Mesendoderm (in vitro differentiated cells): ENCODE data around the gene CGA. TPM values are rescaled to one million over a fixed set of nuclear protein-coding genes. Genes with fewer than 3 reads are reported as not detected.
"Not testable (repeated sequence)": the region's sequence is repeated elsewhere in the genome, so short reads cannot be mapped to it uniquely, and the experiment has no call there.

Source experiments
- DNase-seq: peaks from one replicate; pipeline ENCODE4 v3.0.0; 2013
- H2AK5ac ChIP-seq: 2 replicates; pipeline ENCODE4 v1.6.1; 2013; ENCODE audit warnings: low read length, inconsistent platforms
- H2BK120ac ChIP-seq: 2 replicates; pipeline ENCODE4 v1.6.1; 2013; ENCODE audit warnings: low read depth, mild to moderate bottlenecking, low read length, moderate library complexity, mixed read lengths
- H2BK15ac ChIP-seq: replicated peaks from 2 replicates; pipeline ENCODE4 v1.6.1; 2013; ENCODE audit warnings: low read depth, mild to moderate bottlenecking, moderate library complexity
- H2BK5ac ChIP-seq: 2 replicates; pipeline ENCODE4 v1.6.1; 2013; ENCODE audit warnings: low read length, inconsistent platforms
- H3K18ac ChIP-seq: 2 replicates; pipeline ENCODE4 v1.6.1; 2013; ENCODE audit warnings: mild to moderate bottlenecking, low read length, mixed read lengths
- H3K23ac ChIP-seq: one replicate; pipeline ENCODE4 v1.6.1; 2013; ENCODE audit warnings: low read length
- H3K27ac ChIP-seq: 2 replicates; pipeline ENCODE4 v1.5.1; 2013; ENCODE audit warnings: low read depth, mild to moderate bottlenecking, inconsistent platforms, low read length, moderate library complexity
- H3K27me3 ChIP-seq: 2 replicates; pipeline ENCODE4 v1.6.1; 2013; ENCODE audit warnings: low read length, control low read depth, mild to moderate bottlenecking, inconsistent platforms; ENCODE audit not compliant: insufficient read depth, poor library complexity
- H3K36me3 ChIP-seq: 2 replicates; pipeline ENCODE4 v1.6.1; 2013; ENCODE audit warnings: low read length, inconsistent platforms; ENCODE audit not compliant: control insufficient read depth, insufficient read depth
- H3K4ac ChIP-seq: one replicate; pipeline ENCODE4 v1.6.1; 2013; ENCODE audit warnings: low read depth, mild to moderate bottlenecking, low read length, moderate library complexity
- H3K4me1 ChIP-seq: 2 replicates; pipeline ENCODE4 v1.6.1; 2013; ENCODE audit warnings: low read depth, low read length, inconsistent platforms; ENCODE audit not compliant: control insufficient read depth
- H3K4me2 ChIP-seq: 2 replicates; pipeline ENCODE4 v1.6.1; 2013; ENCODE audit warnings: low read length
- H3K4me3 ChIP-seq: 2 replicates; pipeline ENCODE4 v1.5.1; 2013; ENCODE audit warnings: mild to moderate bottlenecking, low read length
- H3K56ac ChIP-seq: one replicate; pipeline ENCODE4 v1.6.1; 2013; ENCODE audit warnings: low read length
- H3K79me1 ChIP-seq: 2 replicates; pipeline ENCODE4 v1.6.1; 2013; ENCODE audit warnings: low read length, inconsistent platforms
- H3K79me2 ChIP-seq: 2 replicates; pipeline ENCODE4 v1.6.1; 2013; ENCODE audit warnings: mild to moderate bottlenecking, low read length; ENCODE audit not compliant: control insufficient read depth, insufficient read depth
- H3K9ac ChIP-seq: 2 replicates; pipeline ENCODE4 v1.6.1; 2013; ENCODE audit warnings: low read length, inconsistent platforms
- H4K5ac ChIP-seq: one replicate; pipeline ENCODE4 v1.6.1; 2013; ENCODE audit warnings: low read length
- H4K8ac ChIP-seq: one replicate; pipeline ENCODE4 v1.6.1; 2013; ENCODE audit warnings: low read depth, mild to moderate bottlenecking, control low read depth, low read length, moderate library complexity
- WGBS: extraction: QIAGEN DNeasy Blood & Tissue Kit; methylation state at CpG from one replicate; pipeline ENCODE4 v1.1.7; 2013; ENCODE audit warnings: low lambda C conversion rate, missing lambda C conversion rate; ENCODE audit not compliant: insufficient coverage; ENCODE audit errors: extremely low coverage; 5-methylcytosine and 5-hydroxymethylcytosine counted together
- polyA plus RNA-seq, 2 experiments: library from polyadenylated mRNA; stranded (reverse); fragments of 200-250 nt; gene quantifications; one replicate each; pipeline ENCODE4 v1.2.3, GENCODE V29; 2013

CGA gene
- not detected for polyA plus RNA-seq (2013, experiment 1 of 2)
- polyA plus RNA-seq (2013, experiment 2 of 2), result 0.06 TPM

DNA sequence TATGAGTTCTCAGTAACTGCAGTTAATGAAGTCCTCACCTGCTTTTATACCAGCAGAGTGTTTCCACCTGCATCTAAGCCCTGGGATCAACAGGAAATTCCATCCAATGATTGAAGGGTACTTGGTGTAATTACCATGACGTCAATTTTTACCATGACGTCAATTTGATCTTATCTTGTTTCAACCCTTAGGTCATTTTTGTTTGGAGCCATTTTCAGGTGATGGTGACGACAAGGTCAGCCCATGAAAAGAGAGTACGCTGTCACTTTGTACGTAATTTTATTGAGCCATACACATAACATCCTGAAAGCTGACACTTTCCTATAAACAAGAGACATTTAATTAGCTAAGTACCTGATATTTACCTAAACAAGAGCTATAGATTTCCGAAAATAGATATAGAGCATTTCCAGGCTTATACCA is at the start of gene CGA:
Gene CGA (minus strand): TSS at position 20 of the 423 bp plus-strand sequence. CDS start 6,906 bp downstream, outside the sequence.
- Histone ChIP-seq H3K4ac (no peak within 1 kb of the TSS), H3K4me1 (no peaks in the 10 kb centered on the region), H4K8ac (no peak within 1 kb of the TSS), H3K4me3 (no peak within 1 kb of the TSS), H3K36me3 (no peaks in the 10 kb centered on the region), H3K9ac (no peak within 1 kb of the TSS), H3K56ac (no peak within 1 kb of the TSS), H2BK5ac (no peak within 1 kb of the TSS), H3K27ac (no peak within 1 kb of the TSS), H3K27me3 (no peaks in the 10 kb centered on the region), H3K23ac (no peak within 1 kb of the TSS), H3K79me2 (no peaks in the 10 kb centered on the region), H3K79me1 (no peaks in the 10 kb centered on the region), H3K18ac (no peak within 1 kb of the TSS), H2BK15ac (no peak within 1 kb of the TSS), H4K5ac (no peak within 1 kb of the TSS), H3K4me2 (no peak within 1 kb of the TSS), H2BK120ac (no peak within 1 kb of the TSS), H2AK5ac (no peak within 1 kb of the TSS)
- peak; percentile 25 for DNase-seq
- WGBS, result no CpG with 5 or more reads among the region's 6 CpGs

DNA sequence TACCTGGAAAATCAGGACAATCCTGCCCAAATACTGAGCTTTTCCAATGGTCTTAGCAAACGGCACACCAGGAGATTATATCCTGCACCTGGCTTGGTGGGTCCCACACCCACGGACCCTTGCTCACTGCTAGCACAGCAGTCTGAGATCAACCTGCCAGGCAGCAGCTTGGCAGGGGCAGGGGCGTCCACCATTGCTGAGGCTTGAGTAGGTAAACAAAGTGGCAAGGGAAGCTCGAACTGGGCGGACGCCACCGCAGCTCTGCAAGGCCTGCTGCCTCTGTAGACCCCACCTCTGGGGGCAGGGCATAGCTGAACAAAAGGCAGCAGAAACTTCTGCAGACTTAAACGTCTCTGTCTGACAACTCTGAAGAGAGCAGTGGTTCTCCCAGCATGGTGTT is 45.0 kb upstream of the CGA start:
- H3K4me1 ChIP-seq, H3K36me3 ChIP-seq, H4K5ac ChIP-seq, DNase-seq, H3K23ac ChIP-seq, H3K27me3 ChIP-seq, H3K18ac ChIP-seq, H2BK5ac ChIP-seq, H3K79me2 ChIP-seq, H3K4me3 ChIP-seq, H2AK5ac ChIP-seq, H2BK120ac ChIP-seq, H3K4ac ChIP-seq, H3K27ac ChIP-seq, H3K79me1 ChIP-seq, H3K4me2 ChIP-seq, H2BK15ac ChIP-seq, H3K56ac ChIP-seq, H3K9ac ChIP-seq, H4K8ac ChIP-seq: not testable (repeated sequence)
- WGBS, result no CpG with 5 or more reads among the region's 8 CpGs

DNA sequence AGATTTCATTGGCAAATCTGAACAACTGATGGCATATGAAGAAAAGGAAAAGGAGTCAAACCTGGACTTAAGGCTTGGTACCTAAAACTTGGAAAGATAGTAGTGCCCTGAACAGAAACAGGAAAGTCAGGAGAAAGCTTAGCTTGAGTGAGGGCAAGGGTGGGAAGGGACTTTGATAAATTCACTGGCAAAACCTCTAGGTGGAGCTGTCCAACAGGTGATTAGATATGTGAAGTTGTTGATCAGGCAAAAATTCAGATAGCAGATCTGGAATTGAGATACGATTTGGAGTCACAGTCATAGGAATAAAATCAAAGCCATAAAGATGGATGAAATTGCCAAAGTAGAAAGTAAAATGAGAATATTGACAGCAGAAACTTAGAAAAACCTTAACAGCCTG is 44.3 kb upstream of the CGA start:
- Histone ChIP-seq H3K79me1 (no peaks in the 10 kb centered on the region), H4K5ac (no peak overlapping the region), H3K4me1 (no peaks in the 10 kb centered on the region), H3K27ac (no peak overlapping the region), H3K4ac (no peak overlapping the region), H3K4me3 (no peak overlapping the region), H2BK5ac (no peak overlapping the region), H3K36me3 (no peaks in the 10 kb centered on the region), H3K18ac (no peak overlapping the region), H3K56ac (no peak overlapping the region), H2AK5ac (no peak overlapping the region), H2BK120ac (no peak overlapping the region), H3K27me3 (no peaks in the 10 kb centered on the region), H3K4me2 (no peak overlapping the region), H2BK15ac (no peak overlapping the region), H3K79me2 (no peaks in the 10 kb centered on the region), H4K8ac (no peak overlapping the region), H3K23ac (no peak overlapping the region), H3K9ac (no peak overlapping the region)
- WGBS, result no CpG with 5 or more reads among the region's 1 CpG
- peak; percentile 54 for DNase-seq

DNA sequence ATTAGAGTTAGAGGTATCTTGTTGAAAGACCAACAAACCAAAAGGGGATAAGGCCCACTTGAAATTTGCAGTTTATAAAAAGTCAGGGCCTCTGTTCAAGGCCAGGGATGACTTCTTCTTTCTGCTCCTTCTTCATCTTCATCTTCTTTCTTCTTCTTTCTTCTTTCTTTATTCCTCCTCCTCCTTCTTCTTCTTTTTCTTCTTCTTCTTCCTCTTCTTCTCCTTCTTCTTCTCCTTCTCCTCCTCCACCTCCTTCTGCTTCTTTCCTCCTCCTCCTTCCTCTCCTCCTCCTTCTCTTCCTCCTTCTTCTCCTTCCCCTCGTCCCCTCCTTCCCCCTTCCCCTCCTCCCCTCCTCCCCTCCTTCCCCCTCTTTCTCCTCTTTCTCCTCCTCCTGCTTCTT is 42.1 kb upstream of the CGA start:
- Histone ChIP-seq H3K27me3 (no peaks in the 10 kb centered on the region), H3K4me2 (no peak overlapping the region), H3K27ac (no peak overlapping the region), H4K8ac (no peak overlapping the region), H4K5ac (no peak overlapping the region), H3K9ac (no peak overlapping the region), H3K56ac (no peak overlapping the region), H3K4me3 (no peak overlapping the region), H3K4me1 (no peaks in the 10 kb centered on the region), H3K36me3 (no peaks in the 10 kb centered on the region), H3K18ac (no peak overlapping the region), H3K79me1 (no peaks in the 10 kb centered on the region), H3K23ac (no peak overlapping the region), H2BK120ac (no peak overlapping the region), H3K4ac (no peak overlapping the region), H2AK5ac (no peak overlapping the region), H2BK15ac (no peak overlapping the region), H3K79me2 (no peaks in the 10 kb centered on the region), H2BK5ac (no peak overlapping the region)
- no CpG with 5 or more reads among the region's 1 CpG for WGBS
- DNase-seq, result no peak

DNA sequence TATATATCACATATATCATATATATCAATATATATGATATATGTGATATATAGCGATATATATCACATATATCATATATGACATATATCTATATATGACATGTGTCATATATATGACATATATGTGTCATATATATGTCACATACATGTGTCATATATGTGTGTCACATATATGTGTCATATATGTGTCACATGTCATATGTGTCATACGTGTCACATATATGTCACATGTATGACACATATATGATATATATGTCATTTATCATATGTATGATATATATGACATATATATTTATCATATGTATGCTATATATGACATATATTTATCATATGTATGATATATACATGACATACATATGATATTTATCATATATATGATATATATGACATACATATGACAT is 32.8 kb upstream of the CGA start:
- H2BK120ac ChIP-seq, result no peak overlapping the region
- no peak overlapping the region for H3K9ac ChIP-seq
- no peak overlapping the region for H3K4me2 ChIP-seq
- no peak overlapping the region for H3K4ac ChIP-seq
- H2BK15ac ChIP-seq, result no peak overlapping the region
- no peaks in the 10 kb centered on the region for H3K79me1 ChIP-seq
- H3K36me3 ChIP-seq, result no peaks in the 10 kb centered on the region
- no peaks in the 10 kb centered on the region for H3K27me3 ChIP-seq
- H2AK5ac ChIP-seq, result no peak overlapping the region
- H4K5ac ChIP-seq, result no peak overlapping the region
- no peaks in the 10 kb centered on the region for H3K79me2 ChIP-seq
- no peak overlapping the region for H3K18ac ChIP-seq
- no peak overlapping the region for H2BK5ac ChIP-seq
- H3K56ac ChIP-seq, result no peak overlapping the region
- no CpG with 5 or more reads among the region's 2 CpGs for WGBS
- no peak overlapping the region for H3K23ac ChIP-seq
- H4K8ac ChIP-seq, result no peak overlapping the region
- no peak overlapping the region for H3K27ac ChIP-seq
- no peaks in the 10 kb centered on the region for H3K4me1 ChIP-seq
- DNase-seq, result no peak
- H3K4me3 ChIP-seq, result no peak overlapping the region

DNA sequence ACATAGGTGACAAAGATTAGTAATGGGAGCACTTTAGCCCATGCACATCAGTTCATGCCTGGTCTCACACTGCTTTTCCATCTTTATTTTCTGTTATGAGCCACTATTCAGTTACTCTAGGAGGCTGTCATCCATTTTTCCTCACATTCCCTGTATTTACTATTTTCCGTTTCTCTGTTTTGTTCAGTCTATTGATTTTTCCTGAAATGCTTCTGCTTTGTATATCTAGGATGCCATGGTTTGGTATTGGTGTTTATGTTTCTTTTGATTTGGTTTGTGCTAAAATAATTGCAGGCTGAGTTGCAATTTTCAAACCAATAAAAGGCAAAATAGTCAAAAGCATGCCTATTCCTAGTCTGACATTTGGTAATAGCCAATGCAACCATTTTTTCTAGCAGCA is 31.6 kb upstream of the CGA start:
- no peak overlapping the region for H4K8ac ChIP-seq
- H2BK15ac ChIP-seq, result no peak overlapping the region
- H2BK120ac ChIP-seq, result no peak overlapping the region
- no peaks in the 10 kb centered on the region for H3K4me1 ChIP-seq
- no peak overlapping the region for H3K56ac ChIP-seq
- WGBS, result no CpG with 5 or more reads among the region's 1 CpG
- H2BK5ac ChIP-seq, result no peak overlapping the region
- no peaks in the 10 kb centered on the region for H3K27me3 ChIP-seq
- no peak overlapping the region for H3K23ac ChIP-seq
- H3K79me1 ChIP-seq, result no peaks in the 10 kb centered on the region
- H3K79me2 ChIP-seq, result no peaks in the 10 kb centered on the region
- H3K18ac ChIP-seq, result no peak overlapping the region
- no peak overlapping the region for H3K4me2 ChIP-seq
- H3K36me3 ChIP-seq, result no peaks in the 10 kb centered on the region
- H3K4ac ChIP-seq, result no peak overlapping the region
- DNase-seq, result no peak
- H2AK5ac ChIP-seq, result no peak overlapping the region
- no peak overlapping the region for H3K27ac ChIP-seq
- H3K4me3 ChIP-seq, result no peak overlapping the region
- no peak overlapping the region for H3K9ac ChIP-seq
- H4K5ac ChIP-seq, result no peak overlapping the region
